HG02884 (cell line): ENCODE data around the gene PTPRG.

Experiments
- ATAC-seq: cut with Tn5 transposase; IDR thresholded peaks from one replicate; pipeline ENCODE4 v1.9.1; 2021; ENCODE audit warnings: mild to moderate bottlenecking, moderate library complexity; ENCODE audit not compliant: unreplicated experiment

The PTPRG gene

DNA sequence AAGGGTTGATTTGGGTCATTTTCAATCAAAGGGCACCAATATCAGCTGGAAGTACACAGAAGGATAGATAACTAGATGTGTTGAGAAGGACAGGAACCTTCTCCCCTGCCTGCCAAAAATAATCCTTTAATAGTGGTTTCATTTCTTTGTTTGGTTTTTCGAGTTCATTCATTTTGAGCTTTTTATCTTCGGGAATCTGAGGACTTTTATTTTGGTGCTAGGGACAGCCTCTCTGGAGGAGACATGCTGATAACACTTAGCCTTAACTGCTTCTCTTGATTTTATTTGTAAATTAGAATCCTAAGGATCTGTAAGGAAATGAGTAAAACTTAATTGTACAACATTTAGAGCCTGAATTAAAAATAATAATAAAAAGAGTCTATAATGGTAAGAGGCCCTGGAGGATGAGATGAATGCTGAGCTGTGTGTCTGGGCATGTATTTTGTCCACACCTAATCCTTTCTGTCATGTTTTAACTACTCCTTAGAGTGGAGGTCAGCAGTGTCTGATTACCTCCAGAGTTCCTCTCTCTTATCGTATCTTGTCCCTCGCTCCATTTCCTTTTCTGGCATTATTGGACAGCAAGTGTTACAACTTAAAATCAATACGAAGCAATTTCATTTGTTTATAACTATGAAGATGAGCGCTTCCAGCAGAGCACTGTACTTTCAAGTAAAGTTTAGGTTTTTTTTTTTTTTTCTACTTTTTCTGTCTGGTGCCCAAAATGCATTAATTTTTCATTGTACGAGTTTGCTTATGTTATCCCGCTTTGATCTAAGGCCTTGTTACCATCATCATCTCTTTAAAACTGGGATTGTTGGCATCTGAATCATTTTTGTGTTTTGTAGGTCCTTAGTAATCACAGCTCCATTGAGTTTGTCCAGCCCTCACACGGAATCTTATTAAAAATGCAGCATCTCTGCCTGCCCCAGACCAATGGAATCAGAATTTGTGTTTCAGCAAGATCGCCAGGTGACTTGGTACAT lies 22.8 kb downstream of the PTPRG start:
- ATAC-seq = no peak

GRCh38 chr3:61589856-61590255 lies 28.5 kb downstream of the PTPRG start:
- no peak for ATAC-seq

DNA sequence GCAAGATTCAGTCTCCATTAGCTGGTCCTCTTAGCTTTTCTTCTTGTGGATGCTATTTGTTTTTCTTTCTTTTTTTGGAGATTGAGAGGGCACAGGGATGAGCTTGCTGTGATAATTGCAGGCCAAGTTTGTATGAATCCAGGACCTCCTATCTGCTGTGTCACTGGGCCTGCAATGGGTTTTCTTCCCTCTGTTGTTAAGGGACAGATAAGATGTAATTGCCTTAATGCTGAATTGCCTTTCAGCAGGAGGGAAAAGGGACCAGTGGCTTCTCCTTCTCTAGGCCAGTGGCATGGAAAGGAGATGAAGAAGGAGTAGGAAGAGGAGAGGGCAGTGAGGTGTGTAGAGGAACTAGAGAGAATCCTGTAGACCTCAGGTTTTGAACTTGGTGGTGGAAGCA lies 29.9 kb downstream of the PTPRG start:
- ATAC-seq = no peak

DNA sequence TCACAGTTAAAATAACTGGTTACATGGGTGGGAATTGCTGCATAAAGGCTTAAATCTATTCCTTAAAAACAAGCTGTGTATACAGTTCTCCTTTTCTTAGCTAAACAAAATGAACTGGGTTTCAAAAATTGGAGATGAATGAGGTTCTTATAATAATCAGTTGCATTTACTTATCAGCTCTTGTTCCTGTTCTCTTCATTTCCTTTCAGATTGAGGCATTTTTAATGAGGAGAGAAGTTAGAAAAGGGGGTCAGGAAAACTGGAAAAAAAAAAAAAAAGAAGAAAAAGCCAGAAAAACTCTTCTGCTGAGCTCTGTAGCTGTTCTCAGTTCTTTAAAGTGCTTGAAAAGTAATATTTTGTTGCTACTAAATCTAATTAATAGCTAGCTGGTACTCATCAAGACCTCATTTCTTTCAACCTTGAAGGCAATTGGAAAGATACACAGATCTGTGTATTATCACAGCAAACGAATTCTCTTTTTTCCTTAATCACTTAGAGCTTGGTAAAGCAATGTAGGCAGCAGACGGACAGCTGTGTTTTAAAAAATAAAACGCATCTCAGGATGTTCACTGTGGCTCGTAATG lies 32.2 kb downstream of the PTPRG start:
- ATAC-seq = no peak

DNA sequence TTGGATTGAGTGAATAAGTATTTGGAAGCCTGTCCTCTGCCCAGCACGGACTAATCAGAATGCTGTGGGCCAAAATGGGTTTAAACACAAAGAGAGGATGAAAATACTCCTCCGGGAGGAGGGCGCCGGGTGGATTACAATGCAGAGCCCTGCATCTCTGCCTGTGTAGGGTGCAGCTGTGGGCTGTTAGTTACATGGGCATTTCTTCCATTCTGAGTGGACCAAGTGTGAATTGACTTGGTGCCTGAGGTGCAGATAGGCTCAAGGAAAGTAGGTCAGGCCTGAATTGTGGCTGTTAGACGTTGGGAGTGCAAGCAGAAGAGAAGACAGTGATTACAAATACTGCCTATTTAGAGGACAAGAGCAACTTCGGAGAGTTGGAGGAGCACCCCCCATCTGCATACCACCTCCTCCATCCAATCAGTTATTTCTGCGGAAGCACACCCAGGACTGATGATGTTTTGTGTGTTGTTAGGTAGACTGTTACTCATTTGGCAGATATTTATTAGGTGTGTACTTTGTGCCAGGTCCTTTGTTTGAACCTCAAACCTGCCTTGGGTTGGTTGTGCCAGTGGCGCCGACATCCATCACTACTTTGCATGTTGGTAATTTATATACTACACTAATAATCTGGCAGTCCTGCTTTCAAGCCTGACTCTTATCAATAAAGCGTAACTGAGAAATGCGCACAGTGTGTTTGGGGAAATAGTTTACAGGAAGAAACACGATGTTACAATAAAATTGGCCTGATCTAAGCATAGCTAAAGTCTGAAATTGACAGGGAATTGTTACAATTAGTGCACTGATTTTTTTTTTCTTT lies 33.0 kb downstream of the PTPRG start:
- ATAC-seq = no peak

DNA sequence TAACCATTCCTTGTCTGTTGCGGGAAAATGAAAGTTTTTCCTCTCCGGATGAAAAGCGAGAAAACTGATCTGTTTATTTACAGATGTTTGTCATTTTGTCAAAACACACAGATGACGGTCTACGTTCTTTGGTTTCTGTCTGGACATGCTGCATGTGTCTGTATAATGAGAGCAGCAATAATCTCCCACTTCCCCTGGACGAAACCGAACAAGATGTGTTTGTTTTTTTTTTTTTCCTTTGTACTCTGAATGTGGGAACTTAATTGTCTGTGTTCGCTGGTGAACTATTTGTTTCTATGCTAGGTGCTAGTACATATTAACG lies 33.6 kb downstream of the PTPRG start:
- no peak for ATAC-seq

DNA sequence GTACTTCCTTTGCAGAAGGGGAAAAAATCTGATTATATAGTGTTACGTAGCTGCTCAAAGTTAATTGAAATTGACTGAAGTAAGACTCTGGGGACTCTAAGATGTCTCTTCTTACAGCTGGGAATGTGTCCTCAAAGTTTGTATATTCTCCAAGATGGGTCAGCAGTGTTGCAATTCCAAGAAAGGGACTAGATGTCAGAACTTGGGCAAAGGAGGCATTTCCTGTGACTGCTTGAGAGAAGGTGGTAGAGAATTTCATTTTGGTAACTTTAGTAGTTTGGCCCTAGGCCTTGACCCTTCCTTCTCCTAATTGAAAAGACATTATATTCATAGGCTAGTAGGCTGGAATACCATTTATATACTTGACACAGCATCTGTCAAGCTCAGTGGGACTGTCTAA lies 33.9 kb downstream of the PTPRG start:
- ATAC-seq = no peak

DNA sequence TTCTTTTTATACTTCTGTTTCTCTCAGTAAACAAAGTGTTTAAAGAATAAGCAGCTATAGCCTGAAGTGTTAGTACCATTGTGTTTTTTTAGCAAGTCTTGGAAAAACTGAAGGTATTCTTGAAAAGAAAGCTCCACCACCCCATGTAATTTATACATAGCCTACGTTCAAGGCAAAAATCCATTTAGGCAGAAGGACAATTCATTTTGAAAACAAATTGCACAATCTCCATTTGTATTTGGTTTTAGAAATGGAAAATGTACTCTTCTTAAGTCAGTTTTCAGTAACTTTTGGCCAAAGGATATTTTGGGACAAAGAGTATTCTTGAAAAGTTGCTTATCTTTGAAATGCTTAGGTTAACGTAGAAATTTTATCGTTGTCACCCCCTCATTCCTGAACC lies 34.5 kb downstream of the PTPRG start:
- ATAC-seq = no peak

DNA sequence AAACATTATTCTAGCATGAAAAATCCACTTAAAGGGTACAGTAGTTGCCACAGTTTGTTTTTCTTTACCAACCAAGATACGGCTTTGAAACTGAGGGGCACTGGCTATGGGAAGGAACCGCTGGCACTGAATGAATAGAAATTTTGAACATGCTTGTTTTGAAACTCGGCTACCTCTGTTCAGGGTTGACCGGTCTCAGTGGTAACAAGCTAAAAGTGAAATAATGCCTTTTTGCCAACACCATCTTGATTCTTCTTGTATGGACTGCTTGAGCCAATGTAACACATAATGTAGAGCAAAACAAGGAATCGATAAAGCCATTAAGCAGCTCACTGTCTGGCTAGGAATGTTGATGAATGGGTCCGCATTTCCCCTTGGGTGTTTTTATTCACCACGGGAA lies 36.5 kb downstream of the PTPRG start:
- ATAC-seq = no peak

GRCh38 chr3:61600195-61600594 lies 38.8 kb downstream of the PTPRG start:
- no peak for ATAC-seq

GRCh38 chr3:61601831-61602230 lies 40.5 kb downstream of the PTPRG start:
- ATAC-seq = no peak

DNA sequence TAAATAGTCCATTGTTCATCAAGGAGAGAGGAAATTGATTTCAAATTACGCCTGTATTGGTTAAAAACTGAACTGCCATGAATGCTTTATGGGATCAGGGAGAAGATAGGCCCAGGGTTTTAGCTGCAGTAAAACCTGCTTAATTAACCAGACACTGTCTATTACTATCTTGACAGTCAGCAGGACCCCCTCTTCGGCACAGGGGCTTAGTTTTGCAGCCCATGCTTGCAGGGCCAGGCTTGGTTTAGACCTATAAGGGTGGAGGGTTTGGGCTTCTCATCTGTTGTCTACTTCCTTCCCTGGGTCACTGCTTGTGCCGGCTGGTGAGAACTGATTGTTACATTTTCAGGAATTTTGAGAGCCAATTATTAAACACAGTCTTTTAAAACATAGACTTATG lies 41.1 kb downstream of the PTPRG start:
- no peak for ATAC-seq

- ATAC-seq = no peak
Observed at GRCh38 chr3:61605589-61606175, 44.3 kb downstream of the PTPRG start.

DNA sequence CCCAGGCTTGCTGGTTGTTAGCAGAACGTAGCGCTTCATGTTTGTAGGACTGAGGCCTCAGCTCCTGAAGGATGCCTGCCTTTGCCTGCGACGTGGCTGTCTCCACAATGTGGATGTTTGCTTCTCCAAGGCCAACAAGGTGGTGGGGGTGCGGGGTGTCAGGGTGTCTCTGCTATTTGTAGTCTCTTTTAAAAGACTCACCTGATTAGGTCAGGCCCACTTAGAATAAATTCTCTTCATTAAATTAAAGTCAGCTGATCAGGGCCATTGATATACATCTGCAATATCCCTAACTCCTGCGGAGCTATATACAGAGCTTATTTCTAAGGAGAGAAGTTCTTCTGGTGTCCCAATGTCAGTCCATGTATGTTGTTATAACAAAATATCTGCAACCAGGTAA lies 44.8 kb downstream of the PTPRG start:
- ATAC-seq = no peak

GRCh38 chr3:61608072-61608471 lies 46.7 kb downstream of the PTPRG start:
- ATAC-seq = no peak

DNA sequence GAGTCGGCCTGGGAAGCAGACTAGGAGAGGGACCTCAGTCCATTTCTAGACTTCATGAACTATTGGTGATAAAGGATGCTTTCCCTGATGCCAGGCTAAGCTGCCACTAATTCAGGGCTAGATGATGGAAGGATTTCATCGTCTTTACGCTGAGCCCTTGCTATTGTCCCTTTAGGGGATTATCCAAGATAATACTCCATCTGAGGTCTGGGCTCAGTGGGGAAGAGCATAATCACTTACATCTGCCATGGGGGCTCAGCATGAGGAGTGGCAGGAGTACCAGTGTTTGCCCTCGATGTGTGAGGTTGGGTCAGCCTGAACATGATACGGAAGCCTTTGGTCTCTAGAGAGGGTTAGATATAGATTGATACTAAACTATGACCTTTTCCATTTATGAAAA lies 47.3 kb downstream of the PTPRG start:
- no peak for ATAC-seq

DNA sequence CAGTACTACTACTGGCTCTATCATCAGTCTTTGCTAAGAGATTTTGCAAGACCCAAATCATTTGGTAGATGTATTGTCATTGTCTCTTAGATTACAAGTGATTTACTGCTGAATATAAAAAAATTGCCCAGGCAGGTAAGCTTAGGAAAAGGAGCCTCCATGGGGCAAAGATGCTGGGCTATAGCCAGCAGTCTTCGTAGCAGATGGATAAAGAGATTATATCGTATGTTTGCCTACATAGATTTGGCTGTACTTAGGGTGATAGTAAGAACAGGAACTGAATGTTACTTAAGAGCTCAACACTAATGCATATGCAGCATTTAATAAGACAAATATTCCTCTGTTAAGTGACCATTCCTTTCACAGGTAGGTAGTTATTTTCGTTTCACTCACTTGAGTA lies 48.9 kb downstream of the PTPRG start:
- no peak for ATAC-seq

GRCh38 chr3:61612211-61613194 lies 51.1 kb downstream of the PTPRG start:
- no peak for ATAC-seq

DNA sequence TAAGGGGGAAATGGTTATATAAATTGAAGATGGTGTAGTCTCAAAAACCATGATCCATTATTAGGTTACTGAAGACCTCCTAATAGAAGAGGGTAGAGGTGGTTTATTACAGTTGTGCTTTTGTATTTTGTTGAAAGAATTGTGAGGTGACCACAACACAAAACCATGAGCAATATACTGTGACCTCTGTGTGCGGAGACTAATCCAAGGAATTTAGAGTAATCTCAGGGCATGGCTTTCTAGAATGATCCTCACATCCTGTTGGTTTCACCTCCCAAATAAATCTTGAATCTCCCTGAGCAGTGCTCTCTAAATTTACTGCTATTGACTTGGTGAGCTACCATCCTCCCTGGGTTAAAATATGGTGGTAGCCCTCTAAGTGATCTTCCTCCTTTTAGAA lies 52.3 kb downstream of the PTPRG start:
- ATAC-seq = no peak

- no peak for ATAC-seq
Observed at GRCh38 chr3:61615643-61616042, 54.3 kb downstream of the PTPRG start.
